ENCODE results near the gene PITPNC1.

GRCh38 chr17:67569873-67570272 lies 192.8 kb downstream of the PITPNC1 start:
- no peak for TF ChIP-seq FOSL1 (CRISPR knock-in tag; IDR thresholded peaks at IDR 0.05; ENCODE audit: borderline replicate concordance)
- TF ChIP-seq ZNF547 (CRISPR knock-in tag; IDR thresholded peaks at IDR 0.05) = no peak
- TF ChIP-seq ZNF724P (CRISPR knock-in tag; IDR thresholded peaks at IDR 0.05; ENCODE audit: borderline replicate concordance) = no peak
- no peak for TF ChIP-seq RBFOX2 (IDR thresholded peaks at IDR 0.05; ENCODE audit: low read depth, low read length)
- no peak for TF ChIP-seq FOXM1 (CRISPR knock-in tag; IDR thresholded peaks at IDR 0.05)
- no peak for TF ChIP-seq GABPA (IDR thresholded peaks at IDR 0.05; ENCODE audit: low read depth, low read length)
- no peak for TF ChIP-seq GABPA (CRISPR knock-in tag; IDR thresholded peaks at IDR 0.05; ENCODE audit: low read depth)
- TF ChIP-seq POLR2A (IDR thresholded peaks at IDR 0.05; ENCODE audit: insufficient read depth in 1 of 2, low read depth in 2 of 2, low read length in 2 of 2) = no peak
- no peak for TF ChIP-seq ZNF251 (CRISPR knock-in tag; IDR thresholded peaks at IDR 0.05)
- no peak for TF ChIP-seq CTCF (CRISPR knock-in tag; IDR thresholded peaks at IDR 0.05)
- no peak for TF ChIP-seq EP300 (IDR thresholded peaks at IDR 0.05; ENCODE audit: low read depth in 2 of 2, low read length in 2 of 2)
- no peak for TF ChIP-seq EP300 (CRISPR knock-in tag; IDR thresholded peaks at IDR 0.05; ENCODE audit: borderline replicate concordance)
